Stimulated activated CD8-positive, alpha-beta memory T cell treated with anti-CD3 and anti-CD28 coated beads, Interleukin-4, amount 100 ng/mL, for 4 hours (primary cell): ENCODE results near the gene MS4A18.

Experiments used
- DNase-seq, 2 donors: peaks; one replicate each; pipeline ENCODE4 v3.0.0-alpha.2; 2020; ENCODE audit warnings: low read depth in 2 of 2, low spot score in 1 of 2

Gene MS4A18

GRCh38 chr11:60785806-60786361 lies 61.4 kb downstream of the MS4A18 start:
- DNase-seq = no peak

- no peak for DNase-seq
Observed at GRCh38 chr11:60786811-60787567, 62.5 kb downstream of the MS4A18 start.

- no peak for DNase-seq
Observed at GRCh38 chr11:60788401-60789125, 64.0 kb downstream of the MS4A18 start.

GRCh38 chr11:60790726-60791125 lies 66.2 kb downstream of the MS4A18 start:
- DNase-seq = no peak

- no peak for DNase-seq
Observed at GRCh38 chr11:60791153-60791933, 66.8 kb downstream of the MS4A18 start.

GRCh38 chr11:60792521-60792920 lies 68.0 kb downstream of the MS4A18 start:
- DNase-seq = no peak
